HG02610 (cell line): ENCODE results near the gene MSL3.

ENCODE experiments used
- ATAC-seq: cut with Tn5 transposase; IDR thresholded peaks from one replicate; pipeline ENCODE4 v1.9.1; 2021; ENCODE audit warnings: mild to moderate bottlenecking, moderate library complexity; ENCODE audit not compliant: unreplicated experiment

The MSL3 gene, protein sequence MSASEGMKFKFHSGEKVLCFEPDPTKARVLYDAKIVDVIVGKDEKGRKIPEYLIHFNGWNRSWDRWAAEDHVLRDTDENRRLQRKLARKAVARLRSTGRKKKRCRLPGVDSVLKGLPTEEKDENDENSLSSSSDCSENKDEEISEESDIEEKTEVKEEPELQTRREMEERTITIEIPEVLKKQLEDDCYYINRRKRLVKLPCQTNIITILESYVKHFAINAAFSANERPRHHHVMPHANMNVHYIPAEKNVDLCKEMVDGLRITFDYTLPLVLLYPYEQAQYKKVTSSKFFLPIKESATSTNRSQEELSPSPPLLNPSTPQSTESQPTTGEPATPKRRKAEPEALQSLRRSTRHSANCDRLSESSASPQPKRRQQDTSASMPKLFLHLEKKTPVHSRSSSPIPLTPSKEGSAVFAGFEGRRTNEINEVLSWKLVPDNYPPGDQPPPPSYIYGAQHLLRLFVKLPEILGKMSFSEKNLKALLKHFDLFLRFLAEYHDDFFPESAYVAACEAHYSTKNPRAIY

GRCh38 chrX:11757719-11758399 is at the start of gene MSL3:
Gene MSL3, plus strand, starts transcription at chrX:11758237. Its CDS starts 27 bp downstream, at chrX:11758264.
- ATAC-seq, result peak; percentile 29

DNA sequence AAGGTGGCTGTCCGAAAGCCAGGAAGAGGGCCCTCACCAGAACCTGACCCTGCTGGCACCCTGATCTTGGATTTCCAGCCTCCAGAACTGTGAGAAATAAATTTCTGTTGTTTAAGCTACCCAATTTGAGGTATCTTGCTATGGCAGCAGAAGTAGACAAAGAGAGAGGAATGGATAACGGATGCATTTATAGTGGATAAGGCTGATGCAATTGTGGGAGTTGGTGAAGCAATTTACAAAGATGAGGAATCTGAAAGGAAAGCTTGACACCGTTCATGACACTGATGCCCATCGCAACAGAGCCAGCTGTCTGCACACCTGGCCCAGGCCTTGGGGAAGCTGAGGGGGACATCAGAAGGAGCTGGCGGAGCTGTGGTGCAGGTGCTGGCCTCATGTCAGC is 35.7 kb upstream of the MSL3 start:
- ATAC-seq, result no peak

- no peak for ATAC-seq
Measured at GRCh38 chrX:11724122-11725017, 33.7 kb upstream of the MSL3 start.

DNA sequence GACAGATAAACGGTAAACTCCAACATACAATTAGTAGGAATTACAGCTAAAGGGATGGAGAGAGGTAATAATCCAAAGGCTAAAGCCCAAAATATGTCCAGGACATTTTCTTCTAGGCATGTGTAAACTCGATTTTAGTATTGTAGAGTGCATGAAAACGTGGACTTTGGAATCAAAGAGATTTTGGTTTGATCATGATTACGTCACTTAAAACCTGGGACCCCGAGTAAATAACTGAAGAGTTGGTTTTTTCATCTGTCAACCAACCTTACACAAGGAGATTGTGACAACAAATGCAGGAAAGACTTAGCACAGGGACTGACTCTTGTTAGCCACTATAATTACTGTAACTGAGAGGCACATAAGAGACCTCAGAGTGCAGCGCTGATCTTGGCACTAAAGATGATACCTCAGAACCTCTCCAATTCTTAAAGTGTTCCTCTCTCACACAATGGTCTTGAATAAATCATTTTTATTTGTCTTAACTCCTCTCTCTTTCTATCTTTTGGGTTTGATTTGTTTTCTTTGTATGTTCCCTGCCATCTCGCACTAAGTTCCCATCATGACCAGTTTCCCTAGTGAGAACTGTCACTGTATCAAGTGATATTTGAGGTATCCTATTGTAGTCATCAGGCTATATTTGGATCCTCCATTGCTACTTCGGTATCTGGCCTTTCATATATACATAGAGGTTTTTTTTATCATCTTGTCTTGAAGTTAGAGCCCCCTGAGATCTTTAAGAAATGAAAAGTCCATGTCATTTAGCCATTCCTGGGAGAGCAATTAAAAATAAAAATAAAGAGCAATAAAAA is 32.2 kb upstream of the MSL3 start:
- no peak for ATAC-seq

DNA sequence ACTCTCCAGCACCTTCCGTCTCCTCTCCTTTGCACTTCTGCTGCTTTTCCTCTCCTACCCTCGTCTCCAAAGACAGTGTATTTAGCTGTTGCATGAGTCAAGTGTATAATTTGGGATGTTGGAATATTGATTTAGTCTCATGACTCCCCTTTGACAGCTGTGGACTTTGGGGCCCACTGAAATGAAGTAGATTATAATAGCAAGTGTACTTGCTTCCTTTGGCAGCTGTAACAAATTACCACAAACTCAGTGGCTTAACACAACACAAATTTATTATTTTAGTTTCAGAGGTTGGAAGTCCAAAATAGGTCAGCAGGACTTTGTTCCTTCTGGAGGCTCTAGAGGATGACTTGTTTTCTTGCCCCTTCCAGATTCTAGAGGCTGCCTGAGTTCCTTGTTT is 29.5 kb upstream of the MSL3 start:
- ATAC-seq, result no peak

DNA sequence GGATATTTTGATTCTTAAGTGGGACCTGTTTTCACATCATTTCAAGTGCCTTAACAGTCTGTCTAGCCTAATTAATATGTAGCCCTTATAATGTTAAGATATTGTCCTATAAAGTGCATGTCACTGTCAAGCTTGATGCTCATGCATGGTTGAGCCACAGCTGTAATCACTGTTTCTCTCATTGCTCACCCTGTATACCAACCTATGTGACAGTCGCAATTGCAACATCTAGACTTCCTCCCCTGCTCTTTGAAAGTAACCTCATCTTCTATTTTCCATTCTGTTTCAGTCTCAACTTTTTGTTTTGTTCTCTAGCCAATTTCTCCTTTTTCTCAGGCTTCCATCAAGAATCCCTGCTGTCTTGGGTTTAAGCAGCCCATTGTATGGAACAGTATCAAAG is 24.4 kb upstream of the MSL3 start:
- ATAC-seq, result peak; percentile 66

GRCh38 chrX:11739776-11740175 is 18.3 kb upstream of the MSL3 start:
- no peak for ATAC-seq

DNA sequence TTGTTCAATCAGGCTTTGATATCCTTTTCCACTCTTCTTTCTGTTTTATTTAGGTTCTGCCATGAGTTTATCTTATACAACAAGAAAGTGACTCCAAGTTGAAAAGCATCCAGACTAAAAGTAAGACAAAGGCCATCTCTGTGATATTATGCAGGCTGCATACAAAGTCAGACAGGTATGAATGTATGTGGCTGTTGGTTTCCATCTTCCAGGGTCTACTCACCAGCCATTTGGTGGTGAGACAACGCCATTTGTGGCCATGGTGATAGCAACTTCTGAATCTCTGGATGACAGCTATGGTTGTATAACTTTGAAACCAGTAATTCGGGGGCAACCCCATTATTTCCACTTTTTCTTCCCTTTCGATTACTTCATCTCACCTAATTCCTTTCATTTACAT is 17.2 kb upstream of the MSL3 start:
- ATAC-seq, result no peak

- no peak for ATAC-seq
Measured at GRCh38 chrX:11741574-11741973, 16.5 kb upstream of the MSL3 start.

DNA sequence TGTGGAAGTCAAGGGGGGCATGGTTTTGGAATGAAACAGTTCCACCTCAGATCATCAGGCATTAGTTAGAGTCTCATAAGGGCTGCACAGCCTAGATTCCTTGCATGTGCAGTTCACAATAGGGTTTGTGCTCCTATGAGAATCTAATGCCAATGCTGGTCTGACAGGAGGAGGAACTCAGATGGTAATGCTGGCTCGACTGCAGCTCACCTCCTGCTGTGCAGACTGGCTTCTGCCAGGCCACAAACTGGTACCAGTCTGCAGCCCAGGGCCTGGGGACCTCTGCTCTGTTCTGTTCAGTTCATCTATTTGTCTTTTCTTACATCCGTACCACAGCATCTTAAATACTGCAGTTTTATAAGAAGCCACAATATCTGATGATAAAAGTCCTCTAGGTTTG is 12.2 kb upstream of the MSL3 start:
- ATAC-seq, result no peak

DNA sequence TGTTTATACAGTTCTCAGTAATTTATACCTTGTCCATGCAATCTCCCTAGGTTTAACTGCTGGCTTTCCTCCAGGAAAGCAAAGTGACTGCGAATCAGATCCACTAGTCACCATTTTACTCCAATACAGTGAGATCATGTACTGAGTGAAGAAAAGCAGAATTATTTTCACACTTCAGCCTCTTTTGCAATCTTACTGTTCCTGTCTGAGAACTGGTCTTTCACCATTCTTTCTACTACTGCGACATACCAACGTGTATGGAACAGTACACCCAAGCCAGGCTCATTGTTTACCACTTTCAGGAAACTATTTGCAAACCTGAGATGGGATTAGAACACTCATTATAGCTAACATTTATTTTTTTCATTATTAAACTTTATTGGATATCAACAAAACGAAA is 8.0 kb upstream of the MSL3 start:
- ATAC-seq, result no peak

DNA sequence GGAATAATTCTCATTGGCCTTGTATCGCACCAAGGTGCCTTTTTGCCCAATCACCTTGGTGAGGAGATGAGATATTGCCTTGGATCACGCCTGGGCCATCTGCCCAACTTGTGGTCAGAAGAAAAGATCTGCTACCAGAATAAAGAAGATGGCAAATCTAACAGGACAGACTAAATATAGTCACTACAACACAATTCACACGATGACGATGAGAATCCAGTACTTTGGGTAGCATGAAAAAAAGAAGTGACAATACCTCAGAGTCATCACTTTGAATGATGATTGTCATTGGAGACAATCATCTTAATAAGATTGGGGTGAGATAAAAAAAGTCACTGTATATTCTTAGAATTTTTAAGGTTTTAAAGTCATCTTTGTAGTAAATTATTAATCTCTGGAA is 7.3 kb upstream of the MSL3 start:
- no peak for ATAC-seq

DNA sequence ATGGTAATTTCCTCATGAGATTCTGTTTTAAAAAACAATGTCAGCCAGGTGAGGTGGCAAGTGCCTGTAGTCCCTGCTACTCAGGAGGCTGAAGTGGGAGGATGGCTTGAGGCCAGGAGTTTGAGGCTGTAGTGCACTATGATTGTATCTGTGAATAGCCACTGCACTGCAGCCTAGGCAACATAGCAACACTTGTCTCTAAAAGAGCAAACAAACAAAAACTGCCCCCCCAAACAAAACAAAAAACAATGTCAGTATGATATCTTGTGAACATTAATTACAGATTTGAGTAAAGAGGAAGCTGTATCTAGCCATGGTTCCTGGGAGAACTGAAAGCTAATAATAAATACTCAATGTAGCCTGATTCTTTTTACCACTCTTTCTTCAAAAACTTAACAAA is 6.8 kb upstream of the MSL3 start:
- no peak for ATAC-seq

DNA sequence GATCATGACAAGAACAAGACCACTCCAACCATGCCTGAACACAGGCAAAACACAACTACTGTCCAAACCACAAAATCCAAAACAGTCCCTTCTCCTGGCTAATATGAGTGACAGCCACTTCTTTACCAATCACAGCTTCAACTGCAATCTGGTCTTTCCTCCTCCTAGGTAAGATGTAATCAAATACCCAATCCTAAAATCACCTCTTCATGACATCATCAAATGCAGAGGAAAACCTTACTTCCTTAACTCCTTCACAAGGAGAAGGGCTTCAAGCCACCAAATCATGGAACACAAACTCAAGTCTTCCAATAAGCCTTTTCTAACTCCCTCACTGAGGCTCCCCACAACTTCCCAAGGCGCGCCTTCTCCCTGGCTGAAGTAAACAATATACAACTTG is 4.4 kb upstream of the MSL3 start:
- no peak for ATAC-seq

- ATAC-seq, result no peak
Measured at GRCh38 chrX:11754958-11755645, 2.9 kb upstream of the MSL3 start.

GRCh38 chrX:11755724-11756123 is 2.3 kb upstream of the MSL3 start:
- no peak for ATAC-seq

- ATAC-seq, result no peak
Measured at GRCh38 chrX:11756354-11757318, 1.4 kb upstream of the MSL3 start.

DNA sequence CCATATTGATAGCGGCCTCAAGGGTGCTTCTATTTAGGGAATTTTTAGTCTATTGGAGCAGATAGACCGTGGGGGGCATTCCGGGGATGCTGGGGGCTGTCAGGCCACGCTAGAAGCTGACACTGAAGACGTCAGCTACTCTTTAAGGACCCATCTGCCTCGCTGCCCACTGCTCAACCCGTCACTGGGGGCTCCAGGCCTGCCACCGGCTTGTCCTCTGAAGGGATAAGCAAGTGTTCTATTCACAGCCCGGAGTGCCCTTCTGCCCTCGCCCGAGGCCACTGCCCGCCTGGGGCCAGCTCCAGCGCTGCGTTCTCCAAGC is 679 bp upstream of the MSL3 start:
- no peak for ATAC-seq
